Measurements from ENCODE around the gene SLC66A1.

DNA sequence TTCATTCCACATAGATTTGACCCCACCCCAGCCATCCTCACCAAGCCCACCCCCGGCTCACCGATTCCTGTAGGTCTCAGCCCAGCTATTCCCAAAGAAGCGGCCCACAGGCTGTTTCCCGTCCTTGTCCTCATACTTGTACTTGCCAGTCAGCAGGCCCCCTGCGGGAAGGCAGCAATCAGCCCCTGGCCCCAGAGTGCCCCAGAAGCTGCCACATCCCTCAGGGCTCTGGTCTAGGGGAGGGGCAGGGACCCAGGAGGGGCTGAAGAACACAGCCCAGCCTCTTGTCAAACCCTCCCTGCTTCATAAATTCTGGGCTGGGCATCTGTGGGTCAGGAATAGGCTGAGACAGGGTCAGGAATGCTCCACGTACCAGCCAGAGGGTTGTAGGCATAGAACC lies 5.2 kb upstream of the SLC66A1 start:
- TF ChIP-seq, protein P1, sequence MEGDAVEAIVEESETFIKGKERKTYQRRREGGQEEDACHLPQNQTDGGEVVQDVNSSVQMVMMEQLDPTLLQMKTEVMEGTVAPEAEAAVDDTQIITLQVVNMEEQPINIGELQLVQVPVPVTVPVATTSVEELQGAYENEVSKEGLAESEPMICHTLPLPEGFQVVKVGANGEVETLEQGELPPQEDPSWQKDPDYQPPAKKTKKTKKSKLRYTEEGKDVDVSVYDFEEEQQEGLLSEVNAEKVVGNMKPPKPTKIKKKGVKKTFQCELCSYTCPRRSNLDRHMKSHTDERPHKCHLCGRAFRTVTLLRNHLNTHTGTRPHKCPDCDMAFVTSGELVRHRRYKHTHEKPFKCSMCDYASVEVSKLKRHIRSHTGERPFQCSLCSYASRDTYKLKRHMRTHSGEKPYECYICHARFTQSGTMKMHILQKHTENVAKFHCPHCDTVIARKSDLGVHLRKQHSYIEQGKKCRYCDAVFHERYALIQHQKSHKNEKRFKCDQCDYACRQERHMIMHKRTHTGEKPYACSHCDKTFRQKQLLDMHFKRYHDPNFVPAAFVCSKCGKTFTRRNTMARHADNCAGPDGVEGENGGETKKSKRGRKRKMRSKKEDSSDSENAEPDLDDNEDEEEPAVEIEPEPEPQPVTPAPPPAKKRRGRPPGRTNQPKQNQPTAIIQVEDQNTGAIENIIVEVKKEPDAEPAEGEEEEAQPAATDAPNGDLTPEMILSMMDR (conservative IDR thresholded peaks at IDR 0.05; ENCODE audit: low read length), result no peak
- TF ChIP-seq EZH2phosphoT487 (IDR thresholded peaks at IDR 0.05; ENCODE audit: borderline replicate concordance), result no peak

All from Loucy (cell line).